Endodermal cell (in vitro differentiated cells): ENCODE data around the gene MTHFD1L. TPM values are rescaled to one million over a fixed set of nuclear protein-coding genes. Genes with fewer than 3 reads are reported as not detected.

Source experiments
- DNase-seq: peaks from one replicate; pipeline ENCODE4 v3.0.0-alpha.2; 2017
- H3K27ac ChIP-seq: 2 replicates; pipeline ENCODE4 v1.5.1; 2013; ENCODE audit warnings: mild to moderate bottlenecking, low read depth, low read length, moderate library complexity
- H3K27me3 ChIP-seq: 2 replicates; pipeline ENCODE4 v1.6.1; 2013; ENCODE audit warnings: mild to moderate bottlenecking, low read length, moderate library complexity; ENCODE audit not compliant: insufficient read depth, control insufficient read depth, poor library complexity, severe bottlenecking
- H3K36me3 ChIP-seq: 2 replicates; pipeline ENCODE4 v1.7.0; 2013; ENCODE audit warnings: mild to moderate bottlenecking, low read length, moderate library complexity; ENCODE audit not compliant: control insufficient read depth, insufficient read depth
- H3K4me1 ChIP-seq: one replicate; pipeline ENCODE4 v1.7.0; 2013; ENCODE audit warnings: low read length; ENCODE audit not compliant: control insufficient read depth, insufficient read depth
- H3K4me3 ChIP-seq: 2 replicates; pipeline ENCODE4 v1.5.1; 2013; ENCODE audit warnings: mild to moderate bottlenecking, low read length, moderate library complexity
- H3K9ac ChIP-seq: 2 replicates; pipeline ENCODE4 v1.6.1; 2013; ENCODE audit warnings: mild to moderate bottlenecking, low read length, moderate library complexity; ENCODE audit not compliant: poor library complexity, severe bottlenecking; ENCODE audit errors: extremely low read depth
- H3K9me3 ChIP-seq: 2 replicates; pipeline ENCODE4 v1.6.1; 2013; ENCODE audit warnings: mild to moderate bottlenecking, low read length, moderate library complexity; ENCODE audit not compliant: control insufficient read depth
- H3K27ac Mint-ChIP-seq: 2 replicates; pipeline ENCODE4 v1.8.0; 2020; ENCODE audit warnings: mixed read lengths
- H3K27me3 Mint-ChIP-seq: 2 replicates; pipeline ENCODE4 v1.8.0; 2021; ENCODE audit warnings: mild to moderate bottlenecking, mixed read lengths; ENCODE audit not compliant: insufficient read depth
- H3K36me3 Mint-ChIP-seq: 2 replicates; pipeline ENCODE4 v1.8.0; 2020; ENCODE audit warnings: low read depth, mixed read lengths
- H3K4me1 Mint-ChIP-seq: 2 replicates; pipeline ENCODE4 v1.8.0; 2020; ENCODE audit warnings: mixed read lengths
- H3K4me3 Mint-ChIP-seq: 2 replicates; pipeline ENCODE4 v1.8.0; 2020; ENCODE audit warnings: mild to moderate bottlenecking, moderate library complexity, mixed read lengths
- H3K9me3 Mint-ChIP-seq: 2 replicates; pipeline ENCODE4 v1.8.0; 2020; ENCODE audit warnings: mild to moderate bottlenecking, mixed read lengths
- CTCF ChIP-seq: fragments of 200-600 bp; sonication (generic); conservative IDR thresholded peaks from 2 replicates; pipeline ENCODE4 v1.5.0; 2021; ENCODE audit warnings: antibody characterized with exemption, mild to moderate bottlenecking
- WGBS, 2 experiments: methylation state at CpG; one replicate each; pipeline versions ENCODE4 v1.1.5 to v1.1.7; 2013; ENCODE audit warnings: missing lambda C conversion rate in 2 of 2, mixed read lengths in 1 of 2; ENCODE audit not compliant: insufficient coverage in 1 of 2, insufficient read length in 1 of 2; 5-methylcytosine and 5-hydroxymethylcytosine counted together
- total RNA-seq, 2 donors: library from RNA; stranded (reverse); fragmentation: NEBNext Ultra II Directional in 1 of 2; extraction: Animal tissue kit (Norgen Biotek cat#: 25700) in 1 of 2; gene quantifications; 2 replicates in 1 of 2; 3 replicates in 1 of 2; pipeline ENCODE4 v1.2.1, GENCODE V29; 2021

MTHFD1L gene
- total RNA-seq, 2 donors from 2014 or later, result 70.2 to 72.6 TPM

GRCh38 chr6:150979826-150980350, 114.4 kb downstream of the MTHFD1L start:
- no peaks in the 10 kb centered on the region for H3K9me3 Mint-ChIP-seq
- Histone ChIP-seq H3K9ac (no peak overlapping the region), H3K27ac (no peak overlapping the region), H3K4me3 (no peak overlapping the region), H3K4me1 (no peaks in the 10 kb centered on the region), H3K36me3 (peaks cover 47% of the 10 kb centered on the region), H3K27me3 (no peaks in the 10 kb centered on the region), H3K9me3 (no peaks in the 10 kb centered on the region)
- no peak for DNase-seq
- no peaks in the 10 kb centered on the region for H3K4me1 Mint-ChIP-seq
- H3K27ac Mint-ChIP-seq, result no peak overlapping the region
- TF ChIP-seq CTCF, result no peak
- WGBS, 2 experiments, result 95 to 98% methylated on average over 5 to 6 of the region's 6 CpGs
- H3K36me3 Mint-ChIP-seq, result peaks cover 39% of the 10 kb centered on the region
- no peak overlapping the region for H3K4me3 Mint-ChIP-seq
- no peaks in the 10 kb centered on the region for H3K27me3 Mint-ChIP-seq

- DNase-seq, result no peak
- Mint-ChIP-seq H3K27ac (no peak overlapping the region), H3K4me3 (no peak overlapping the region), H3K27me3 (no peaks in the 10 kb centered on the region), H3K4me1 (no peaks in the 10 kb centered on the region), H3K36me3 (peaks cover 30% of the 10 kb centered on the region), H3K9me3 (no peaks in the 10 kb centered on the region)
- WGBS, 2 experiments, result 95 to 98% methylated on average over 9 to 11 of the region's 11 CpGs
- TF ChIP-seq CTCF, result no peak
- Histone ChIP-seq H3K4me1 (no peaks in the 10 kb centered on the region), H3K27ac (no peak overlapping the region), H3K9ac (no peak overlapping the region), H3K4me3 (no peak overlapping the region), H3K9me3 (no peaks in the 10 kb centered on the region), H3K36me3 (peaks cover 45% of the 10 kb centered on the region), H3K27me3 (no peaks in the 10 kb centered on the region)
Measured at GRCh38 chr6:150981095-150981494, 115.6 kb downstream of the MTHFD1L start.

GRCh38 chr6:150981669-150982068, 116.2 kb downstream of the MTHFD1L start:
- 91 to 100% methylated on average over 1 to 2 of the region's 2 CpGs for WGBS, 2 experiments
- Histone ChIP-seq H3K27me3 (no peaks in the 10 kb centered on the region), H3K4me3 (no peak overlapping the region), H3K9ac (no peak overlapping the region), H3K36me3 (peaks cover 39% of the 10 kb centered on the region), H3K9me3 (no peaks in the 10 kb centered on the region), H3K4me1 (no peaks in the 10 kb centered on the region), H3K27ac (no peak overlapping the region)
- Mint-ChIP-seq H3K4me1 (no peaks in the 10 kb centered on the region), H3K4me3 (no peak overlapping the region), H3K36me3 (peaks cover 30% of the 10 kb centered on the region), H3K27ac (no peak overlapping the region), H3K27me3 (no peaks in the 10 kb centered on the region), H3K9me3 (no peaks in the 10 kb centered on the region)
- no peak for DNase-seq
- TF ChIP-seq CTCF, result no peak
